GM11168 (cell line): ENCODE measurements around the gene GALNTL6.

Source experiments
- in situ Hi-C: fragments of 300-500 bp; cut with MboI; formaldehyde crosslinking; loops from one replicate; pipeline ENCODE4 v1.12.0; 2022; ENCODE audit warnings: low sequenced_read_pairs; ENCODE audit not compliant: unreplicated experiment

The GALNTL6 gene

GRCh38 chr4:172826346-172826745, 1013.1 kb downstream of the GALNTL6 start:
- in situ Hi-C loops = loop anchor here (25.0 kb wide), 1 partner anchor 989 kb away; no protein-coding TSS in a partner anchor

- in situ Hi-C loops = loop anchor here (25.0 kb wide), 1 partner anchor 990 kb away; no protein-coding TSS in a partner anchor
Observed at GRCh38 chr4:172826861-172827260, 1013.7 kb downstream of the GALNTL6 start.

GRCh38 chr4:172830295-172830764, 1017.1 kb downstream of the GALNTL6 start:
- in situ Hi-C loops = loop anchor here (25.0 kb wide), 1 partner anchor 993 kb away; no protein-coding TSS in a partner anchor

GRCh38 chr4:172836661-172837060, 1023.5 kb downstream of the GALNTL6 start:
- in situ Hi-C loops = loop anchor here (25.0 kb wide), 1 partner anchor 999 kb away; no protein-coding TSS in a partner anchor

GRCh38 chr4:172838111-172838510, 1024.9 kb downstream of the GALNTL6 start:
- in situ Hi-C loops = loop anchor here (25.0 kb wide), 1 partner anchor 1001 kb away; no protein-coding TSS in a partner anchor

GRCh38 chr4:172838943-172839342, 1025.7 kb downstream of the GALNTL6 start:
- in situ Hi-C loops = loop anchor here (25.0 kb wide), 1 partner anchor 1002 kb away; no protein-coding TSS in a partner anchor

GRCh38 chr4:172842779-172843178, 1029.6 kb downstream of the GALNTL6 start:
- in situ Hi-C loops = loop anchor here (25.0 kb wide), 1 partner anchor 1005 kb away; no protein-coding TSS in a partner anchor

- in situ Hi-C loops = loop anchor here (25.0 kb wide), 1 partner anchor 1006 kb away; no protein-coding TSS in a partner anchor
Observed at GRCh38 chr4:172843192-172843591, 1030.0 kb downstream of the GALNTL6 start.

GRCh38 chr4:172844556-172844955, 1031.4 kb downstream of the GALNTL6 start:
- in situ Hi-C loops = loop anchor here (25.0 kb wide), 1 partner anchor 1007 kb away; no protein-coding TSS in a partner anchor

GRCh38 chr4:172845281-172845680, 1032.1 kb downstream of the GALNTL6 start:
- in situ Hi-C loops = loop anchor here (25.0 kb wide), 1 partner anchor 1008 kb away; no protein-coding TSS in a partner anchor

- in situ Hi-C loops = no loop called here
Observed at GRCh38 chr4:172850838-172851237, 1037.6 kb downstream of the GALNTL6 start.

- in situ Hi-C loops = no loop called here
Observed at GRCh38 chr4:172851534-172851933, 1038.3 kb downstream of the GALNTL6 start.

- in situ Hi-C loops = no loop called here
Observed at GRCh38 chr4:172857026-172857425, 1043.8 kb downstream of the GALNTL6 start.

GRCh38 chr4:172858731-172859230, 1045.6 kb downstream of the GALNTL6 start:
- in situ Hi-C loops = no loop called here

- in situ Hi-C loops = no loop called here
Observed at GRCh38 chr4:172865103-172865502, 1051.9 kb downstream of the GALNTL6 start.

- in situ Hi-C loops = no loop called here
Observed at GRCh38 chr4:172865531-172866127, 1052.4 kb downstream of the GALNTL6 start.

GRCh38 chr4:172866421-172866820, 1053.2 kb downstream of the GALNTL6 start:
- in situ Hi-C loops = no loop called here

GRCh38 chr4:172867835-172868234, 1054.6 kb downstream of the GALNTL6 start:
- in situ Hi-C loops = no loop called here

- in situ Hi-C loops = no loop called here
Observed at GRCh38 chr4:172868271-172868670, 1055.1 kb downstream of the GALNTL6 start.

GRCh38 chr4:172869621-172870268, 1056.5 kb downstream of the GALNTL6 start:
- in situ Hi-C loops = no loop called here

GRCh38 chr4:172871381-172871780, 1058.2 kb downstream of the GALNTL6 start:
- in situ Hi-C loops = no loop called here
